ENCODE data around the gene NCAPG. TPM values are rescaled to one million over a fixed set of nuclear protein-coding genes. Genes with fewer than 3 reads are reported as not detected.

NCAPG gene
- total RNA-seq, 1 donor from 2014 or later = 6.0 TPM

DNA sequence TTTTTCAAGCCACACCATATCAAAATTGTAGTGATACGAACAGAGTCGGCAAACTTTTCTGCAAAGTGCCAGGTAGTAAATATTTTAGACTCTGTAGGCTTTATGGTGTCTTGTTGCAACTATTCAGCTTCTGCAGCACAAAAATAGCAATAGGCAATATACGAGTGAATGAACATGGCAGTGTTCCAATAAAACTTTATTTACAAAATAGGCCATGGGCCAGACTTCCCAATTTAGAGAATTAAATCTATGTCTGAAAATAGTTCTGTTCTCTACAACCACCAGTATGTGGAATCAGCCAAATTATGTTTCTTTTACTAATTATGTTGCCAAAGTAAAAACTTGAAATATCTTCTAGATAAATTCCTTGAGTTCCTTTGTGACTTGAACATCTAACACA is 56.5 kb downstream of the NCAPG start:
- Mint-ChIP-seq H3K4me3 (ENCODE audit: unreplicated experiment) (no peak overlapping the region), H3K9me3 (ENCODE audit: unreplicated experiment) (peaks cover 4% of the 10 kb centered on the region), H3K27me3 (ENCODE audit: unreplicated experiment) (no peaks in the 10 kb centered on the region), H3K27ac (ENCODE audit: unreplicated experiment) (no peak overlapping the region), H3K4me1 (ENCODE audit: low read depth, unreplicated experiment) (no peaks in the 10 kb centered on the region), H3K36me3 (ENCODE audit: unreplicated experiment) (peaks cover 6% of the 10 kb centered on the region)
- DNase-seq = no peak
- TF ChIP-seq, protein P1, sequence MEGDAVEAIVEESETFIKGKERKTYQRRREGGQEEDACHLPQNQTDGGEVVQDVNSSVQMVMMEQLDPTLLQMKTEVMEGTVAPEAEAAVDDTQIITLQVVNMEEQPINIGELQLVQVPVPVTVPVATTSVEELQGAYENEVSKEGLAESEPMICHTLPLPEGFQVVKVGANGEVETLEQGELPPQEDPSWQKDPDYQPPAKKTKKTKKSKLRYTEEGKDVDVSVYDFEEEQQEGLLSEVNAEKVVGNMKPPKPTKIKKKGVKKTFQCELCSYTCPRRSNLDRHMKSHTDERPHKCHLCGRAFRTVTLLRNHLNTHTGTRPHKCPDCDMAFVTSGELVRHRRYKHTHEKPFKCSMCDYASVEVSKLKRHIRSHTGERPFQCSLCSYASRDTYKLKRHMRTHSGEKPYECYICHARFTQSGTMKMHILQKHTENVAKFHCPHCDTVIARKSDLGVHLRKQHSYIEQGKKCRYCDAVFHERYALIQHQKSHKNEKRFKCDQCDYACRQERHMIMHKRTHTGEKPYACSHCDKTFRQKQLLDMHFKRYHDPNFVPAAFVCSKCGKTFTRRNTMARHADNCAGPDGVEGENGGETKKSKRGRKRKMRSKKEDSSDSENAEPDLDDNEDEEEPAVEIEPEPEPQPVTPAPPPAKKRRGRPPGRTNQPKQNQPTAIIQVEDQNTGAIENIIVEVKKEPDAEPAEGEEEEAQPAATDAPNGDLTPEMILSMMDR (IDR thresholded peaks at IDR 0.05; ENCODE audit: partially characterized antibody, unreplicated experiment) = no peak

DNA sequence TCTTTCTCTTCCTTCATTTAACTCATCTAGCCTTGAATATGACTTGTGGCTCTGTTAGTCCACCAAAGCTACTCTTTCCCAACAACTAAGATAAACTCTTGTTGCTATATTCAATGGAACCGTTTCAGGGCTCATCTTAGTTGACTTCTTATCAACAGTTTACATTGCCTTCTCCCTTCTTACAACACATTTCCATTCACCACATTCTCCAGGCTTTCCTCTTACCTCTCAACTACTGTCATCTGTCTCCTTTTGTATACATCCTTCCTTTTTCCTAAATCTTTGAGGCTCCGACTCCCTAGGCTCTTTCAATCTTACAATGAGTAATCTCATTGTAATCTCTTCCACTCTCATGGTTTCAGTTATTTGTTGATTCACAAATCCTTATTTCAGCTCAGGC is 58.5 kb downstream of the NCAPG start:
- Mint-ChIP-seq H3K4me1 (ENCODE audit: low read depth, unreplicated experiment) (no peaks in the 10 kb centered on the region), H3K9me3 (ENCODE audit: unreplicated experiment) (no peaks in the 10 kb centered on the region), H3K36me3 (ENCODE audit: unreplicated experiment) (no peaks in the 10 kb centered on the region), H3K27ac (ENCODE audit: unreplicated experiment) (no peak overlapping the region), H3K4me3 (ENCODE audit: unreplicated experiment) (no peak overlapping the region), H3K27me3 (ENCODE audit: unreplicated experiment) (no peaks in the 10 kb centered on the region)
- no peak for DNase-seq
- TF ChIP-seq, protein P1 (IDR thresholded peaks at IDR 0.05; ENCODE audit: partially characterized antibody, unreplicated experiment) = no peak

DNA sequence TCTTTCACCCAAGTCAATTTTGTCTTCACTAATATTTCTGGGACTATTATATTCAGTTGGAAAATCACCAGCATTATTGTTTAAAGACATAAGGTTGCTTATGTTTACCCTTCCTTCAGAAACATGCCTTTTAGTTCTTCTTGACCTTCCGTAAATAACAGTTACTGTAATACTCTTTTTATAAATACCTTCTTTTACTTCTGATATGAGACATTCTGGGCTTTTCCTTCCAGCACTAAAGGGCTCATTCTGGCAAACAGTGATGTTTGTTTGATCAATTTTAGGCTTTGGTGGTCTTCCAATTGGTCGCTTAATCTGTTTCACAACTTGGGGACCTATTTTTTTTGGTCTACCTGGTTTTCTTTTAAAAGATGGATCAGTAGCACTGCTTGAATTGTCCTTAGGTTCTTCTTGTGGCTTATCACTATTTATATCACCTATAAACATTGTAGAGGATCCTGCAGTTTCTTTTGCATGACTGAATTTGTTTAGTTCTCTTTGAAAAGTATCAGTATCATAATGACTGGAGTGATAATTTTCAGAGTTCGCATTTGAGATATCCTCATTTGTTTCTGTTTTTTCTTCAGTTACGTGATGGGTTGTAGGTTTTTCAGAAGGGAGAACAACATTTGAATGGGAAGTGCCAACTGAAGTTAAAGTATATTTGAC is 64.8 kb downstream of the NCAPG start:
- no peak for DNase-seq
- Mint-ChIP-seq H3K27ac (ENCODE audit: unreplicated experiment) (no peak overlapping the region), H3K4me3 (ENCODE audit: unreplicated experiment) (no peak overlapping the region), H3K27me3 (ENCODE audit: unreplicated experiment) (no peaks in the 10 kb centered on the region), H3K9me3 (ENCODE audit: unreplicated experiment) (no peaks in the 10 kb centered on the region), H3K36me3 (ENCODE audit: unreplicated experiment) (no peaks in the 10 kb centered on the region), H3K4me1 (ENCODE audit: low read depth, unreplicated experiment) (no peaks in the 10 kb centered on the region)
- TF ChIP-seq, protein P1 (IDR thresholded peaks at IDR 0.05; ENCODE audit: partially characterized antibody, unreplicated experiment) = no peak

DNA sequence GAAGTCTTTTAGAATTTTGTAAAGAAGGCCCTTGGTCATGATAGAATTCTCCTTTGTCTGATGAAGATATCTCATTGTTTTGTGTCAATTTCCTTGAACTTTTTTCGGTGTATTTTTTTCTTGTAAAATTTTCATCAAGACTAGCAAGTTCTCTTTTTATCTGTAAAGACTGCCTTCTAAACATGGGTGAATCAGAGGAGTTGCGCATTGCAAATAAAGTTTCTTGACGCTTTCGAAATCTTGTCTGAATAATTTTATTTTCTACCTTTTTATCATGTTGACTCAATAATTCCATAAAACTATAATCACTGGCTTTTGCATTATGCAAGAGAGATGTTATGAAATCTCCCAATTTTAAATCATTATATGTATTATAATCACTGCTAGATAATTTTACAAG is 66.2 kb downstream of the NCAPG start:
- Mint-ChIP-seq H3K4me1 (ENCODE audit: low read depth, unreplicated experiment) (no peaks in the 10 kb centered on the region), H3K9me3 (ENCODE audit: unreplicated experiment) (no peaks in the 10 kb centered on the region), H3K4me3 (ENCODE audit: unreplicated experiment) (no peak overlapping the region), H3K36me3 (ENCODE audit: unreplicated experiment) (no peaks in the 10 kb centered on the region), H3K27me3 (ENCODE audit: unreplicated experiment) (no peaks in the 10 kb centered on the region), H3K27ac (ENCODE audit: unreplicated experiment) (no peak overlapping the region)
- TF ChIP-seq, protein P1 (IDR thresholded peaks at IDR 0.05; ENCODE audit: partially characterized antibody, unreplicated experiment) = no peak
- DNase-seq = no peak

DNA sequence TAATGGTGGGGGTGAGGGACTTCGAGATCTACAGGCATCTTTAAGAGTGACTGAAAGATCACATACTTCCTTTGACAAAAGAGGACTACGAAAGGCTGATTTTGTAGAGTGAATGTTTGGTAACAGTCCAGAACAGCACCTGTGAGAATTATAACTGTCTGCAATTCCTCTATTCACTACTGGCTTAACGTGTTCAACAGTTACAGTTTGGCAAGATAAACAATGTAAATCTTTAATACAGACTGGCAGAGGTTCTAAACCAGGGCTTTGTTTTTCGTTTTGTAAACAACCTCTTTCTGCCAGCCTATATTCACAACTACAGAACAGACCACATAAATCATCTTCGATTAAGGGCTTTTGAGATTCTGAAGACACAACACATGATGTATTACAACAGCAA is 66.9 kb downstream of the NCAPG start:
- Mint-ChIP-seq H3K4me3 (ENCODE audit: unreplicated experiment) (no peak overlapping the region), H3K36me3 (ENCODE audit: unreplicated experiment) (no peaks in the 10 kb centered on the region)
- no peak for DNase-seq

More for the DNA sequence above, 66.9 kb downstream of the NCAPG start:
- Mint-ChIP-seq H3K9me3 (ENCODE audit: unreplicated experiment) (no peaks in the 10 kb centered on the region), H3K27ac (ENCODE audit: unreplicated experiment) (no peak overlapping the region), H3K4me1 (ENCODE audit: low read depth, unreplicated experiment) (no peaks in the 10 kb centered on the region), H3K27me3 (ENCODE audit: unreplicated experiment) (no peaks in the 10 kb centered on the region)
- TF ChIP-seq, protein P1 (IDR thresholded peaks at IDR 0.05; ENCODE audit: partially characterized antibody, unreplicated experiment) = no peak

All from glutamatergic neuron (in vitro differentiated cells).